ENCODE data around the gene LTF. TPM values are rescaled to one million over a fixed set of nuclear protein-coding genes. Genes with fewer than 3 reads are reported as not detected.

The LTF gene
- total RNA-seq, 1 experiment from 2014 or later = not detected

DNA sequence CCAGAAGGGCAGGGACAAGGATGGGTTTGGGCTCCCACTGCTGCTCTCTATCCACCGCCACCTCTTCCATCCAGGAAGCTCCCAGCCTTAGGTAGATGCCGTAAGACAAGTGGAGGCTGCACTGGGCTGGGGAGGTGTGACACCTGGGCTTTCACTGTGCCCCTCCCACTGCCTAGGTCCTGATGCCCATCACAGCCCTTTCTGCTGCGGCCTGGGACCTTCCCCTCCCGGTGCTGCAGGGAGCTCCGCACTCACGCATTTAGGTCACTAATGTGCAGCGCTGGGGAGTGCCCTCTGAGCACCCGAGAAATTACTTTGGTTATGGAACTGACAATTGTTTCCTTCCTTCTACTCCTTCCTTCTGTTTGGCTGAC, 850 bp downstream of the LTF start (continued):
- TF ChIP-seq, protein P1, sequence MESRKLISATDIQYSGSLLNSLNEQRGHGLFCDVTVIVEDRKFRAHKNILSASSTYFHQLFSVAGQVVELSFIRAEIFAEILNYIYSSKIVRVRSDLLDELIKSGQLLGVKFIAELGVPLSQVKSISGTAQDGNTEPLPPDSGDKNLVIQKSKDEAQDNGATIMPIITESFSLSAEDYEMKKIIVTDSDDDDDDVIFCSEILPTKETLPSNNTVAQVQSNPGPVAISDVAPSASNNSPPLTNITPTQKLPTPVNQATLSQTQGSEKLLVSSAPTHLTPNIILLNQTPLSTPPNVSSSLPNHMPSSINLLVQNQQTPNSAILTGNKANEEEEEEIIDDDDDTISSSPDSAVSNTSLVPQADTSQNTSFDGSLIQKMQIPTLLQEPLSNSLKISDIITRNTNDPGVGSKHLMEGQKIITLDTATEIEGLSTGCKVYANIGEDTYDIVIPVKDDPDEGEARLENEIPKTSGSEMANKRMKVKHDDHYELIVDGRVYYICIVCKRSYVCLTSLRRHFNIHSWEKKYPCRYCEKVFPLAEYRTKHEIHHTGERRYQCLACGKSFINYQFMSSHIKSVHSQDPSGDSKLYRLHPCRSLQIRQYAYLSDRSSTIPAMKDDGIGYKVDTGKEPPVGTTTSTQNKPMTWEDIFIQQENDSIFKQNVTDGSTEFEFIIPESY (IDR thresholded peaks at IDR 0.05; ENCODE audit: extremely low read depth, insufficient replicate concordance, low read length) = no peak
- TF ChIP-seq ELF1 (IDR thresholded peaks at IDR 0.05; ENCODE audit: borderline replicate concordance, low read depth) = no peak
- no peak for TF ChIP-seq EZH2 (IDR thresholded peaks at IDR 0.05)
- no peak for TF ChIP-seq CEBPB (IDR thresholded peaks at IDR 0.05; ENCODE audit: low read depth)
- TF ChIP-seq, protein P2, sequence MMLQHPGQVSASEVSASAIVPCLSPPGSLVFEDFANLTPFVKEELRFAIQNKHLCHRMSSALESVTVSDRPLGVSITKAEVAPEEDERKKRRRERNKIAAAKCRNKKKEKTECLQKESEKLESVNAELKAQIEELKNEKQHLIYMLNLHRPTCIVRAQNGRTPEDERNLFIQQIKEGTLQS (IDR thresholded peaks at IDR 0.05) = no peak
- TF ChIP-seq, protein P3, sequence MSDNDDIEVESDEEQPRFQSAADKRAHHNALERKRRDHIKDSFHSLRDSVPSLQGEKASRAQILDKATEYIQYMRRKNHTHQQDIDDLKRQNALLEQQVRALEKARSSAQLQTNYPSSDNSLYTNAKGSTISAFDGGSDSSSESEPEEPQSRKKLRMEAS (IDR thresholded peaks at IDR 0.05) = no peak
- TF ChIP-seq, protein P4, sequence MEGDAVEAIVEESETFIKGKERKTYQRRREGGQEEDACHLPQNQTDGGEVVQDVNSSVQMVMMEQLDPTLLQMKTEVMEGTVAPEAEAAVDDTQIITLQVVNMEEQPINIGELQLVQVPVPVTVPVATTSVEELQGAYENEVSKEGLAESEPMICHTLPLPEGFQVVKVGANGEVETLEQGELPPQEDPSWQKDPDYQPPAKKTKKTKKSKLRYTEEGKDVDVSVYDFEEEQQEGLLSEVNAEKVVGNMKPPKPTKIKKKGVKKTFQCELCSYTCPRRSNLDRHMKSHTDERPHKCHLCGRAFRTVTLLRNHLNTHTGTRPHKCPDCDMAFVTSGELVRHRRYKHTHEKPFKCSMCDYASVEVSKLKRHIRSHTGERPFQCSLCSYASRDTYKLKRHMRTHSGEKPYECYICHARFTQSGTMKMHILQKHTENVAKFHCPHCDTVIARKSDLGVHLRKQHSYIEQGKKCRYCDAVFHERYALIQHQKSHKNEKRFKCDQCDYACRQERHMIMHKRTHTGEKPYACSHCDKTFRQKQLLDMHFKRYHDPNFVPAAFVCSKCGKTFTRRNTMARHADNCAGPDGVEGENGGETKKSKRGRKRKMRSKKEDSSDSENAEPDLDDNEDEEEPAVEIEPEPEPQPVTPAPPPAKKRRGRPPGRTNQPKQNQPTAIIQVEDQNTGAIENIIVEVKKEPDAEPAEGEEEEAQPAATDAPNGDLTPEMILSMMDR (IDR thresholded peaks at IDR 0.05 in 2 of 3, conservative IDR thresholded peaks at IDR 0.05 in 1 of 3; ENCODE audit: borderline replicate concordance in 1 of 3, insufficient read depth in 1 of 3, low read depth in 2 of 3, low read length in 2 of 3) = no peak
- TF ChIP-seq JUND (IDR thresholded peaks at IDR 0.05) = no peak

DNA sequence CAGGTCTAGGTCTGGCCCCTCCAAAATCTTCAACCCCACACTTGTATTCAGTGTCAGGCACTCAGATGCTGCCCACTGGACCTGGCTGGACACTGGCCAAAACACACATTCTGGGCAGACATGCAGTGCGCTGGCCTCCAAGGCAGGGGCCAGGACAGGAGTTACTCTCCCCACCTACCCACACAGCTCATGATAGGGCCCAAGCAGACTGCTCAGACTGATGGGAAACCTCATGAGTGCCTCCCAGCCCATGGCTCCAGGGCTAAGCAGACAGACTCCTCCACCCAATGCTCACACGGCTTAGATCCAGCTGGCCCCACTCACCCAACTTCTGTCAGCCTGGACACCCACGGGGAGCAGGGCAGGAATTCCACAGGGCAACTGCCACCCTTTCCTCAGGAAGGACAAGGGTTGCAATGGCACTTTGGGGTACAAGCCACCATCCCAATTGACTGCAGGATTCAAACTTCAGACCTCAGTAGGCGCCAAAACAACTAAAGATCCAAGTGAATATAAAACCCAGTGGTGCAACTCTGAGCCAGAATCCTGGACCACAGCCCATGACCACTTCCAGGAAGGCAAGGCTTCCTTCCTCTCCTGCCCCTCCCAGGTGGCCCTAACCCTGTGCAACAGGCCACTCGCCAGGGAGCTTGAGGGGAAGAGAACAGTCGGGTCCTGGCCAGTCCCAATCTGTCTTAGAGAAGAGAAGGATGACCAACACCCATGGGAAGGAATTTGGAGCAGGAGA, 1.4 kb downstream of the LTF start:
- DNase-seq (ENCODE audit: low read depth, low spot score) = no peak
- H3K9me2 ChIP-seq (ENCODE audit: insufficient read depth) = no peaks in the 10 kb centered on the region
- no peak overlapping the region for H3K27ac ChIP-seq (ENCODE audit: low read depth, low read length)
- peaks cover 16% of the 10 kb centered on the region for H3K27me3 ChIP-seq (ENCODE audit: insufficient read depth, low read length)
- intact Hi-C loops (cut with micrococcal nuclease) = no loop called here
- no peak overlapping the region for H3K4me2 ChIP-seq (ENCODE audit: low read length)
- H3K4me3 ChIP-seq (replicated peaks in 1 of 2; ENCODE audit: low read depth in 1 of 2, low read length in 2 of 2) = no peak overlapping the region
- H4K20me1 ChIP-seq (ENCODE audit: insufficient read depth) = no peaks in the 10 kb centered on the region
- H2AFZ ChIP-seq (ENCODE audit: low read depth, low read length, poor library complexity, severe bottlenecking) = no peak overlapping the region
- TF ChIP-seq POLR2AphosphoS5 (IDR thresholded peaks at IDR 0.05; ENCODE audit: low read depth, low read length) (no peak), FOSL1 (IDR thresholded peaks at IDR 0.05; ENCODE audit: low read depth) (no peak), EGR1 (IDR thresholded peaks at IDR 0.05; ENCODE audit: low read depth) (no peak), SRF (IDR thresholded peaks at IDR 0.05; ENCODE audit: low read depth) (no peak), POLR2A (IDR thresholded peaks at IDR 0.05; ENCODE audit: borderline replicate concordance, extremely low read depth, insufficient read depth, insufficient read length) (no peak), ZNF274 (IDR thresholded peaks at IDR 0.05; ENCODE audit: low read depth, low read length) (no peak)
- TF ChIP-seq, protein P2 (IDR thresholded peaks at IDR 0.05) = no peak
- TF ChIP-seq, protein P3 (IDR thresholded peaks at IDR 0.05) = no peak
- H3K4me1 ChIP-seq (ENCODE audit: control insufficient read depth in 1 of 2, insufficient read depth in 2 of 2, low read length in 2 of 2) = no peaks in the 10 kb centered on the region; a peak in 1 of 4 replicates
- no peak overlapping the region for H3K9ac ChIP-seq (ENCODE audit: low read length)
- no peaks in the 10 kb centered on the region for H3K79me2 ChIP-seq (ENCODE audit: insufficient read depth, low read length)
- no peaks in the 10 kb centered on the region for H3K9me3 ChIP-seq (ENCODE audit: control insufficient read depth in 1 of 2, insufficient read depth in 1 of 2, low read depth in 1 of 2, low read length in 2 of 2)
- ChIA-PET POLR2A (no interaction called here), RAD21 (ENCODE audit: low non-redundant PET in 1 of 2, low total read pairs in 2 of 2, uncharacterized antibody in 2 of 2, unreplicated experiment in 2 of 2) (no interaction called here), CTCF (interaction anchor here (2.0 to 2.3 kb wide), 2 partner anchors 13 to 95 kb away, joined by 9 to 11 read pairs; no protein-coding TSS in a partner anchor)
- ATAC-seq = no peak; the same call in 1 of the 2 replicates
- no peaks in the 10 kb centered on the region for H3K36me3 ChIP-seq (ENCODE audit: control insufficient read depth in 1 of 2, insufficient read depth in 2 of 2, low read length in 2 of 2)
- BruUV-seq (replicated peaks) = no TSS peak
